Type B pancreatic cell (in vitro differentiated cells): ENCODE measurements around the gene PRKAR1A. TPM values are rescaled to one million over a fixed set of nuclear protein-coding genes. Genes with fewer than 3 reads are reported as not detected.

Experiments
- DNase-seq: peaks from one replicate; pipeline ENCODE4 v3.0.0; 2021; ENCODE audit warnings: mixed read lengths; ENCODE audit not compliant: unreplicated experiment; ENCODE audit errors: extremely low spot score
- H3K27ac Mint-ChIP-seq: 2 replicates; pipeline ENCODE4 v1.8.0; 2021; ENCODE audit warnings: mild to moderate bottlenecking, mixed read lengths
- H3K27me3 Mint-ChIP-seq: 2 replicates; pipeline ENCODE4 v1.8.0; 2021; ENCODE audit warnings: mixed read lengths
- H3K36me3 Mint-ChIP-seq: 2 replicates; pipeline ENCODE4 v1.8.0; 2021; ENCODE audit warnings: mixed read lengths
- H3K4me1 Mint-ChIP-seq: one replicate; pipeline ENCODE4 v1.8.0; 2021; ENCODE audit warnings: mixed read lengths; ENCODE audit not compliant: unreplicated experiment
- H3K4me3 Mint-ChIP-seq: 2 replicates; pipeline ENCODE4 v1.8.0; 2021; ENCODE audit warnings: mild to moderate bottlenecking, mixed read lengths
- H3K9me3 Mint-ChIP-seq: 2 replicates; pipeline ENCODE4 v1.8.0; 2021; ENCODE audit warnings: mixed read lengths
- total RNA-seq: library from RNA; stranded (reverse); gene quantifications from 2 replicates; pipeline ENCODE4 v1.2.1, GENCODE V29; 2021; ENCODE audit warnings: low replicate concordance
- TF ChIP-seq, protein P1 (sequence below): fragments of 200-600 bp; sonication (generic); conservative IDR thresholded peaks from 2 replicates; pipeline ENCODE4 v1.5.0; 2021; ENCODE audit warnings: antibody characterized with exemption, mild to moderate bottlenecking

Gene PRKAR1A
- total RNA-seq, 1 donor from 2014 or later = 263 TPM

DNA sequence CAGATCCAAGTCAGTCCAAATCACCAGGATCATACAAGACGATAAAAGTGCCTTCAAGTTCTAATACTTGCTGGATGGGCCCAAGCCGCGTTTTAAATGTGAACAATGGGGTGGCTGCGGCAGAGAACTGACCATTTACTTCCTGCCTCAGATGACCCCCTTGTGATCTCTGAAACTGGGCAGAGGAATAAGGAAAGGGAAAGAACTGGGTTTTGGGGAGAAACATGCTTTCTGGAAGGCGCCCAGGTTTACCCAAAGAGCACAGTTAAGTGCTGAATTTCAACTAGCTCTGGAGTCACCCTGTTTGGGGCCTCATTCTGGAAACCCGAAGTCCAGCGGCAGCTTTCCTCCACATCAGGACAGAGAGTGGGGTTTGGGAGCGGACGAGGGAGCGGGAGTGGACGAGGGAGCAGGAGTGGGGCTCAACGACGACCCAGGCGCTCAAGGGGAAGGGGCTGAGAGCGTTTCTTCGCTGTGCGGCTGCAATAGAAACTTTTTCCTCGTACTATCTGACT lies 87.4 kb downstream of the PRKAR1A start:
- Mint-ChIP-seq H3K27ac (peak overlapping the region; percentile 80), H3K9me3 (no peaks in the 10 kb centered on the region), H3K4me1 (peaks cover 8% of the 10 kb centered on the region), H3K4me3 (peak overlapping the region; percentile 92), H3K27me3 (peaks cover 64% of the 10 kb centered on the region), H3K36me3 (no peaks in the 10 kb centered on the region)
- TF ChIP-seq, protein P1, sequence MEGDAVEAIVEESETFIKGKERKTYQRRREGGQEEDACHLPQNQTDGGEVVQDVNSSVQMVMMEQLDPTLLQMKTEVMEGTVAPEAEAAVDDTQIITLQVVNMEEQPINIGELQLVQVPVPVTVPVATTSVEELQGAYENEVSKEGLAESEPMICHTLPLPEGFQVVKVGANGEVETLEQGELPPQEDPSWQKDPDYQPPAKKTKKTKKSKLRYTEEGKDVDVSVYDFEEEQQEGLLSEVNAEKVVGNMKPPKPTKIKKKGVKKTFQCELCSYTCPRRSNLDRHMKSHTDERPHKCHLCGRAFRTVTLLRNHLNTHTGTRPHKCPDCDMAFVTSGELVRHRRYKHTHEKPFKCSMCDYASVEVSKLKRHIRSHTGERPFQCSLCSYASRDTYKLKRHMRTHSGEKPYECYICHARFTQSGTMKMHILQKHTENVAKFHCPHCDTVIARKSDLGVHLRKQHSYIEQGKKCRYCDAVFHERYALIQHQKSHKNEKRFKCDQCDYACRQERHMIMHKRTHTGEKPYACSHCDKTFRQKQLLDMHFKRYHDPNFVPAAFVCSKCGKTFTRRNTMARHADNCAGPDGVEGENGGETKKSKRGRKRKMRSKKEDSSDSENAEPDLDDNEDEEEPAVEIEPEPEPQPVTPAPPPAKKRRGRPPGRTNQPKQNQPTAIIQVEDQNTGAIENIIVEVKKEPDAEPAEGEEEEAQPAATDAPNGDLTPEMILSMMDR = no peak
- no peak for DNase-seq

DNA sequence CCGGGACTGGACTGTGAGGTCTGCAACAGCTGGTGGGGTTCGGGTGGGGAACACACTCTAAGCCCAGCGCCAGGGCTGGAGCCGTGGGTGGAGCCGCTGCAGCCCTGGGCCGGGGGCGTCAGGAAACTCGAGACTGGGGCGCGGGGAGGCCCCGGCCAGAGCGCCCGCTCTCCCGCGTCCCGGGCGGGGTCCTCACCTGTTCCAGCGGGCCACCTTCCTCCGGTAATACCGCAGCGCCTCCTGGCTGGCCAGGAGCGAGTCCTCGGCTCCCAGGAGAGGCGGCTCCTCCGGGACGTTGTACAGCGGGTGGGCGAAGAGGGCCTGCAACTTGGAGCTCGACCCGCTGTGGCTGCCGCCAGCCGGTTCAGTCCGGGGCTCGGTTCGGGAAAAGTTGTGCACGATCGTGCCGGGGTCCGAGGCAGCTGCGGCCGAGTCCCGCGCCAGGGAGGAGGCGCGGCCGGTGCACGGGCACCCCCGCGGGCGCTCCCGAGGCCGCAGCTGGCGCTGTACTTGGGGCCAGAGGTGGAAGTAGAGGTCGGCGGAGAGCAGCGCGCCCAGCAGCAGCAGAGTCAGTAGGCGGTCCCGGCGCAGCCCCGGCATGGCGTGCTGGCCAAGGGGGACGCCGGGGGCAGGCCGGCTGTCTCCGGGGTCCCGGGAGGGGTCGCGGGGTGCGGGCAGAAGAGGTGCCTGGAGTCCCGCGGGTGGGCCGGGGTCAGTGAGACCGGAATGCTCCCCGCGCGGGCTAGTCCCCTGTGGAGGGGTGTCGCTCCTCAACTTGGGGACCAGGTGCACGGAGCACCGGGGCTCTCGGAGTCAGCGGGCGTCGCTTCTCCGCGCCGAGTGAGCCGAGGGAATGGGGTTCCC lies 88.1 kb downstream of the PRKAR1A start:
- Mint-ChIP-seq H3K9me3 (no peaks in the 10 kb centered on the region), H3K36me3 (no peaks in the 10 kb centered on the region), H3K27ac (no peak overlapping the region), H3K4me1 (peaks cover 8% of the 10 kb centered on the region), H3K4me3 (peak overlapping the region; percentile 92), H3K27me3 (peaks cover 66% of the 10 kb centered on the region)
- TF ChIP-seq, protein P1 = peak; percentile 35
- peak; percentile 70 for DNase-seq

Other genes with a start within 250 kb of the PRKAR1A start
- gene SLC16A6, start 221.3 kb upstream of the PRKAR1A start, total RNA-seq = 0.67 and 1.6 TPM in 2 replicates
- gene ARSG, start 220.9 kb upstream of the PRKAR1A start, total RNA-seq = 4.1 and 4.8 TPM in 2 replicates
- gene WIPI1, start 54.9 kb upstream of the PRKAR1A start, total RNA-seq = 39.0 and 52.2 TPM in 2 replicates
- 11.5 and 24.8 TPM in 2 replicates for gene FAM20A, start 88.9 kb downstream of the PRKAR1A start, total RNA-seq